Inflammatory macrophage treated with lipopolysaccharide for 1 hour (primary cell): ENCODE data around the gene ADK.
"Not testable (repeated sequence)": the region's sequence is repeated elsewhere in the genome, so short reads cannot be mapped to it uniquely, and the experiment has no call there.

Source experiments
- DNase-seq, 2 donors: peaks; one replicate each; pipeline ENCODE4 v3.0.0-alpha.2; 2020 to 2022

ADK gene

DNA sequence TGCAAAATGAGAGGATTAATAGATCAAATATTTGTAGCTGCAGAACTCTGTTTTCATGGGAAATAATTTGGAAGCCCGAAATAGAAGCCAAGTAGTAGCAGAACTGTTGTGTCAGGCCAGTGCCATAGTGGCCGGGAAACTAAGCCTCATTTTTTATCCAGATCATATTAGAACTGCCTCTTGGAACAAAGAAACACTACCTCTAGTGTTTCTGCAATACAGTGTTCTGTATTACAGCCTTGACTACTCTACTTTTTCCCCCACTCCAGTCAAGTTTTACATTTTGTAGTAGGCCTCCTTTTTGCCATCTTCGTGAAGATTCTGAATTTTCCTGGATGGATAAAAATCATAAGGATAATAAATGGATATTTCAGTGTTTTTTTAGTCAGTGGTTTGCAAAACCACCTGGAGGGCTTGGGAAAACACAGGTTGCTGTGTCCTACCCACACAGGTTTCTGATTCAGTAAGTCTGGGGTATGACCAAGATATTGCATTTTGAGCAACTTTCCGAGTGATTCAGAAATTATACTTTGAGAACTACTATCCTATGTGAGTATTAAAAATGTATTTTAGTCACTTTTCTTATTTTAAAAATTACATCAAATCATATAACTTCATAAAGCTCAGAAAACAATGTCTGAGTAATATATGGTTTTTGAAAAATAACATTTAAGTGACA is 349.1 kb downstream of the ADK start:
- DNase-seq, result no peak

DNA sequence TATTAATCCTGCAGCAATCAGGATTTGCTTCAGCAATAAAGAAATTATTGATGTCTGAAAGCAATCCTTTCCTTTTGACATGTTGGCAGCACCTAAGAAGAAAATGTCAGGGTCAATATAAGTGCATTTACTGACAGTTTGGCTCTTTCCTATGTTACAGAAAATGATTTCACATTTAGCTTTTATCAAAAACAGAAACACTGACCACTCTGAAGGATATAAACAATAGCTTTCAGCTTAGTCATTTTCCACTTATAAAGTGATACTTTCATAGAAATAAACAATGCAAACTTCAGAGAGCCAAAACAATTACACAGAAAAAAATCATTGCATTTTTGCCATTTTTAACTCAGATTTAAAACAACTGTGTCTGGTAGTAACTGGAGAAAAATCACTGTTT is 349.8 kb downstream of the ADK start:
- no peak for DNase-seq

DNA sequence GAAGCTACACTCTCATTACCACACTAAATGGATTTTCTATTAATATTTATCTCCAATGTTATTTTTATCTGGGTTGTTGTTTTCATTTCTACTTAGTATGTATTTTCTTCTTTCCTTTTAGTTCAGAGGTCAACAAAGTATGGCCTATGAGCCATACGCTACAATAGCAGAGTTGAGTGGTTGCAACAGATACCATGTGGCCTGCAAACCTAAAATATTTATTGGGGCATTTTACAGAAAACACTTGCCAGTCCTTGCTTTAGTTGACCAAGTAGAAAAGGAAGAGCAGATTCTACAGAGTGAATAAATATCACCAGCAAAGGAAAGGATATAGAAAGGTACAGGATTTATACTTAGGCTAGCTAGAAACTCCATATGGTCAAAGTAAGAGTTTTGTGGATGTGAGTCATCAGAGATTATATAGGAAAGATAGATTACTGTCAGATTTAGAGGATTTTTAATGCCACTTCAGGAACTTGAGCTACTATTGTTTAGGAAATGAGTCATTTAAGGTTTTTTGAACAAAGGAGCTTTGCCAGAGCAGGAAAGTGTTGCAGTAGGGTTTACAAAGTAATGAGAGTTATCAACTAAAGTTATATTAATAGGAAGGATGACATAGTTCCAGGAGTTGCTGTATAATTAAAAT is 352.1 kb downstream of the ADK start:
- peak in 1 of 2 donors; percentile 30 for DNase-seq

DNA sequence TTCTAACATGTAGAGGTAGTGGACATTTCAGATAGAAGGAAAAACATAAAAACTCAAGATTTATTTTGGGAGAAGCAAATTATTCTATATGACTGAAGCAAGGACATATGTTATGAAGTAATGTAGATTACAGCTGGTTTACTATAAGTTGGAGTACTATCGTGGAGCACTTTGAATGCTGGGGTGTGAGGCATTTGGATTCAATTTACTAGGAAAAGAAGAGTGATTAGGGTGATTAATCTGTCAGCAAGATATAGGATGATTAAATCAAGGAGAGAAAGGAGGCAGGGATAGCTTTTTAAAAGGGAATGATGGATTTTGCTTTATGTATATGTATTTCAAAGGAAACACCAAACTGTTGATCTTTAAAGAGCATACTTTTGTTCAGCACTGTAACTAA is 356.9 kb downstream of the ADK start:
- DNase-seq, result no peak

DNA sequence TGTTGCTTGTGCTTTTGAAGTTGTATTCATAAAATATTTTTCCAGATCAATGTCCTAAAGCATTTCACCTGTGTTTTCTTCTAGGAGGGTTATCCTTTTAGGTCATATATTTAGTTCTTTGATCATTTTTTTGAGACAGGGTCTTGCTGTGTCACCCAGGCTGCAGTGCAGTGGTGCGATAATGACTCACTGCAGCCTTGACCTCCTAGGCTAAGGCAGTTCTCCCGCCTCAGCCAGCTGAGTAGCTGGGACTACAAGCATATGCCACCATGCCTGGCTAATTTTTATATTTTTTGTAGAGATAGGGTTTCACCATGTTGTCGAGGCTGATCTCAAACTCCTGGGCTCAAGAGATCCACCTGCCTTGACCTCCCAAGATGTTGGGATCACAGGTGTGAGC is 359.6 kb downstream of the ADK start:
- DNase-seq, result no peak

DNA sequence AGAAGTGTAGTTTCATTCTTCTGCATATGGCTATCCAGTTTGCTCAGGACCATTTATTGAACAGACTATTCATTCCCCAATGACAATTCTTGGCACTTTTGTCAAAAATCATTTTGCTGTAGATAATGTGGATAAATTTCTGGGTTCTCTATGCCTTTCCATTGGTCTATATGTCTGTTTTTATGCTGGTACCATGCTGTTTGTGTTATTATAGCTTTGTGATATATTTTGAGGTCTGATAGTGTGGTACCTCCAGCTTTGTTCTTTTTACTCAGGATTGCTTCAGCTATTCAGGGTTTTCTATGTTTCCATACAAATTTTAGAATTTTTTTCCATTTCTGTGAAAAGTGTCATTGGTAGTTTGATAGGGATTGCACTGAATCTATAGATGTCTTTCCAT is 360.0 kb downstream of the ADK start:
- no peak for DNase-seq

DNA sequence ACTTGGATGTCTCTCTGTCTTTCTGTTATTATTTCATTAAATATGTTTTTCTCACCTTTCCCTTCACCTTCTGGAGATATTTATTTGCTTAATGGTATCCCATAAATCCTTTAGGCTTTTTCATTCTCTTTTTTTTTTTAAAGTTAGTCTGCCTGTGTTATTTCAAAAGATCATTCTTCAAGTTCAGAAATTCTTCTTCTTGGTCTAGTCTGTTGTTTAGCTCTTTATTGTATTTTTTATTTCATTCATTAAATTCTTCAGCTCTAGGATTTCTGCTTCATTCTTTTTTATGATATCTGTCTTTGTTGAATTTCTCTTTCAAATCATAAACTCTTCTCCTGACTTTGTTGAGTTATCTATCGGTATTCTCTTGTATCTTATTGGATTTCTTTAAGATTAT is 363.3 kb downstream of the ADK start:
- no peak for DNase-seq

DNA sequence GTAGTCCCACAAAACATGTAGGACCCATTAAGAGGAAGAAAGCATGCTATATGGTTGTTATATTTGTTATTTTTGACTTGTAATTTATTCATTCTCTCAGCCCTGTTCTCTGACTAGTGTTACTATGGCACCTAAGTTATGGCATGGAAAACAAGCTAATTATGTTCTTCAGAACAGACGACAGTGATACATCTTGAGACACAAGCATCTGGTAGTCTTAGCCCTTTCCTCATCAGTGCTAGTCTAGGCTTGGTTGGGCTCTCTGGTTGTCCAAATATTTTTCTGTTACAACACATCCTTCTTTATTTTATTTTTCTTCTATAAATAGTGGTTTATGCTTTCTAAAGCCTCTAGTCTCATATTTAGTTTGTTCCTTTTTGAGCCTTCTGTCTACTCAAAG is 367.0 kb downstream of the ADK start:
- DNase-seq, result no peak

DNA sequence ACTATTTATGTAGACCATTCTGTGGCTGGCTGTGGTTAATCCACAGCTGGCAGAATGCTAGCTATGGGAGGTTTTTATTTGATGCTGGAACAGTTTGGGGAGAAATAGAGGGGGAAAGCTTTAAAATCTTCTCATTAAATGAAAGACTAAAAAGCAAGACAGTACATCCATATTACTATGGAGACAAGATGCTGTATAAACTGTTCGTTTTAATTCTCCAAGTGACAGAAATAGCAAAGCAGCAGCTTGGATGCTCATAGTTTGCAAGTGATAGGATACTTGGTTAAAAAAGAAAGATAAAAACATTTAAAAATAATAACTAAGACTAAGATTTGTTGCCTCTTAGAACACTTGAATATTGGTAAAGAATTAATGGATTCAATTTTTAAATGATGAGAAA is 370.5 kb downstream of the ADK start:
- no peak for DNase-seq

DNA sequence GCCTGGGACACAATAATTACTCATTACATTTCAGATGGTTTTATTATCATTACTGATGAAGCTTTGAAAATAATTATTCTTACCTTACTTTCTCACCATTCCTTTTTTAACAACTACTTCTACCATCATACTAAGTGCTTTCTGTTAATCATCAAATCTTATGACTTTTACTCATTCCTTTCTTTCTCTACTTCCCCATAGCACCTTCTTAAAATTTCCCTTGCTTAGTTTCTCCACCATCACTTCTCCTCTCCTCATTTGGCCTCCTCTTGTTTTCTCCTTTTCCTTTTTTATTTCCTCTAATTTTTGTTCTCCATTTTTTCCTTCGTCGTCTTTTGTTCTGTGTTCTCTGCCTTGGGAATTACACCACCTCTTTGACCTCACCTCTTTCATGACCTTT is 372.2 kb downstream of the ADK start:
- peak; percentile 36 to 57 for DNase-seq

DNA sequence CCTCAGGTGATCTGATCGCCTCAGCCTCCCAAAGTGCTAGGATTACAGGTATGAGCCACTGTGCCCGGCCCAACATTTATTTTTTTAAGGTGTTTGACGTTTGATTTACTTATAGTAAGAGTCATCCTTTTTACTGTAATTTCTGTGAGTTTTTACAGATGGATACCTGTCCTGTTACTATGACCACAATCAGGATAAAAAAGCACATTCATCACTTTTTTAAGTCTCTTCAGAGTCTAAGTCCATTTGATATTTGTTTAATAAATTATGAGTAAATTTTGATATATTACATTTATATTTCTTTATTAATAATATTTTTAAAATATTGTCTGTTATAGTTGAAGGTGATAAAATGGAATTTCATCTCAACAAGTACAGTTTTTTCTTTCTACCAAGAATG is 374.9 kb downstream of the ADK start:
- no peak for DNase-seq

DNA sequence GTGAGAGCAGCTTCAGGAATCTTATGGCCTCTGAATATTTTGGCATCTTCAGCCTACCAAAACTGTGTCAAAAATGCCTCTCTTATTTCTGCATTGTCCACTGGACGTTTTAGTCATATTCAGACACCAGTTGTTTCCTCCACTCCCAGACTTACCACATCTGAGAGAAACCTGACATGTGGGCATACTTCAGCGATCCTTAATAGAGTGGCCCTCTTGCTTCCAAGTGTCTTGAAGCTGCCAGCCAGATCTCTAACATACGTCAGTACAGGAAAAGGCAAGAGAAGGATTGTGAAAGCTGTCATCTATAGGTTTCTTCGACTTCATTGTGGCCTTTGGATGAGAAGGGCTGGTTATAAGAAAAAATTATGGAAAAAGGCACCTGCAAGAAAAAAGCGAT is 376.6 kb downstream of the ADK start:
- DNase-seq, result not testable (repeated sequence)

DNA sequence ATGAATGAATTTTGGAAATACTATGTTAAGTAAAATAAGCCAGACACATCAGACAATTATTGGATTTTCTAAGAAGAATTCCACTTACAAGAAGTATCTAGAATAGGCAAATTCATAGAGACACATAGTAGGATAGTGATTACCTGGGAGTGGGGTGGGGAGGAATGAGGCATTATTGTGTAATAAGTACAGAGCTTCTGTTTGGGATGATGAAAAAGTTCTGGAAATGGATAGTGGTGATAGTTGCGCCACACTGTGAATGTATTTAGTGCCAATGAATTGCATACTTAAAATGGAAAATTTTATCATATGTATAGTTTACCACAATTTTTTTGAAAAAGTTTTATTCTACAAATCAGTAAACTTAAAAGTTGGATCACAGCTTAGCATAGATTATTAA is 378.2 kb downstream of the ADK start:
- DNase-seq, result no peak

DNA sequence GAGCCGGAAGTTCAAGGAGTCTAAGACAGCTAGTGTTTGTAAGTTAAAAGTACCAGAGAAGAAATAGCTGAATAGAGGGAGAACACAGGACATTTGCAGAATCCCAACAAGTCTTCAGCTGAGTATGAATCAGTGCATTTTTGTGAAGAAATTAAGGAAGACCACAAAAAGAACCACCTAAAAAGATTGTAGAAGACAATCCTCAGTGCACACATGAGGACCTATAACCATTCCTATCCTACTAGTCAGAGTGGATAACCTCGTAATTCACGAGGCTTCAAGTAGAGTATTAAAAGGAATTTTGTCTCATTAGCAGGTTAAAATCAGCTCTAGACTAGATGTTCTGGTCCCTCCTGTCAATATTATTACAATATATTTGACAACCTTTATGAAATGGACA is 380.0 kb downstream of the ADK start:
- no peak for DNase-seq

DNA sequence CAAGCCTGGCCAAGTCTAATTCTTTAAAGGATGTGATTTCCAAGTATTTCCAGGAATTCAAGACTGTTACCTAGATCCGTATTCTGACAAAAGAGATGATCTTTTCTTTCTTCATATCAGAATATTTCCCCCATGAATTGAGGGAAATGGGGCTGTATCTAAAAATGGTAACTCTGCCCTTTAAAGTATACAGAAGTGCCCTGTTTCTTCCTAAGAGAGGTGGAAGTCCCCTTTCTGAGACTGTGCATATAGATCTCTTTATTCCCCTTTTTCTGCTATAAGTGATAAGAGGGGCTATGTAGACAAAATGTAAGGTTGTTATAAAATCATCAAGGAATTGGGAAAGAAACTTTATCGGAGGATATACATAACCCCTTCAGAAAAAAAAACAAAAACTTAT is 388.3 kb downstream of the ADK start:
- no peak for DNase-seq

DNA sequence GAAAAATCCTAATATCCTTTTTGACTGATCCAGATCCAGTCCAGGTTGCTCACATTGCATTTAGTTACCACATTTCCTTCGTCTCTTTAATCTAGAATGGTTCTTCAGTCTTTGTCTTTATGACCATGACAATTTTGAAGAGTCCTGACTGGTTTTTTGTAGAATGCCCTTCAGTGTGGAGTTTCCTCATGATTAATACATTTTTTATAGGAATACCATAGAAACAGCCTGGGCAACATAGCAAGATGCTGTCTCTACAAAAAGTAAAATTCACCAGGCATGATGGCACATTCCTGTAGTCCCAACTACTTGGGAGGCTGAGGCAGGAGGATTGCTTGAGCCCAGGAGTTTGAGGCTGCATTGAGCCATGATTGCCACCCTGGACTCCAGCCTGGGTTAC is 390.4 kb downstream of the ADK start:
- no peak for DNase-seq

DNA sequence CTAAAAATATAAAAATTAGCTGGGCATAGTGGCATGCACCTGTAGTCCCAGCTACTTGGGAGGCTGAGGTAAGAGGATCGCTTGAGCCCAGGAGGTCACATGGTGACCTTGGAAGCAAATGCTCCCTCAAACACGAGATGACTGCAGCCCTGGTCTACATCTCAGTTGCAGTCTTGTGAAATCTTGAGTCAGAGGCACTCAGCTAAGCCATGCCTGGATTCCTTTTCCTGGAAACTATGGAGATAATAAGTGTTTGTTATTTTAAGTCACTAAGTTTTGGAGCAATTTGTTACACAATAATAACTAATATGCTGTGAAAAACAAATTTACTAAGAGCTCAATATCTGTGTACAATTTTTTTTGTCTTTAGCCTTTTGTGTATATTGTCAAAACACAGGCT is 391.1 kb downstream of the ADK start:
- DNase-seq, result peak in 1 of 2 donors; percentile 16

DNA sequence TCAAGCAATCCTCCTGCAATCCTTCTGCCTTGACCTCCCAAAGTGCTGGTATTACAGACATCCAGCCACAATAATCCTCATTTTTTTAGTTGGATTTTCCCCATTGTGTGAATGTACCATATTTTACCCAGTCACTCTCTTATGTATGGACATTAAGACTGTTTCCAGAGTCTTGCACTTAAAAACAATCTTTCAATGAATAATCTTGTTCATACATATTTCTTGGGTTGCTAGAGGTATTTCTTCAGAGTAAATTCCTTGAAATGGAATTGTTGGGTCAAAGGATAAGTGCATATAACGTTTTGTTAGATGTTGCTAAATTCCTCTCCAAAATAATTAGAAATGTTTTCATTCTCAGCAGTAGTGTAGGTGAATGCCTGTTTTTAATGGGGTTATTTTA is 392.3 kb downstream of the ADK start:
- no peak for DNase-seq

DNA sequence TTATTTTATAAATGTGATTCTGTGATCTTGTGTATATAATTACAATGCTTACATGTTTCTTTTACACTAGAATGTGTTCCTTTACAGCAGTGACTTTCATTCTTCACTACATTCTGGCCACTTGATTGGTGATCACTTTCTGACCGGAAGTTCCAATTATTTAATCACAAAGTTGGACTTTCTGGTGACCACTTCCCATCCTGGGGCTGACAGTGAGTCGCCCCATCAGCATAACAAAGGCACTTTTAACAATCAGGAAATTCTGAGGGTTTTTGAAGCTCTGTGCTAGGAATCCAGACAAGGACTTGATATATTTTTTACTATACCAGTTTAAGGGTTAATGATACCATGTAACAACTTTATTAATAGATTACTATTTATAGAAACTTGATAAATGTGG is 393.1 kb downstream of the ADK start:
- peak; percentile 76 to 79 for DNase-seq

DNA sequence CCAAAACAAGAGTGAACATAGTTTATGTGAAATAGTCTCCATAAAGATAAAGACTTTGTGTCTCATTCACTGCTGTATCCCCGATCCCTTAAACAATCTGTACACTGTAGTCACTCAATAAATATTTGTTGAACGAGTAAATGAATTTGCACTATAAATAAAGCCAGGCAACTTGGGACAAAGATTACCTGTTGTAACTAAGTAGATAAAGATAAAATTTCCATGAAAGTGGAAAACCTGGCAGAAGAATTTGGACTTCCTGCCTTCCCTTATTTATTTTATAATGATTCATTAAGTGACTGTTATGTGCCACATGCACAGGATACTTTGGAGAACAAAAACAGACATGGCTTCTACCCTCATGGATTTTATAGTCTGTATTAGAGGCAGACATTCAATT is 397.7 kb downstream of the ADK start:
- no peak for DNase-seq

DNA sequence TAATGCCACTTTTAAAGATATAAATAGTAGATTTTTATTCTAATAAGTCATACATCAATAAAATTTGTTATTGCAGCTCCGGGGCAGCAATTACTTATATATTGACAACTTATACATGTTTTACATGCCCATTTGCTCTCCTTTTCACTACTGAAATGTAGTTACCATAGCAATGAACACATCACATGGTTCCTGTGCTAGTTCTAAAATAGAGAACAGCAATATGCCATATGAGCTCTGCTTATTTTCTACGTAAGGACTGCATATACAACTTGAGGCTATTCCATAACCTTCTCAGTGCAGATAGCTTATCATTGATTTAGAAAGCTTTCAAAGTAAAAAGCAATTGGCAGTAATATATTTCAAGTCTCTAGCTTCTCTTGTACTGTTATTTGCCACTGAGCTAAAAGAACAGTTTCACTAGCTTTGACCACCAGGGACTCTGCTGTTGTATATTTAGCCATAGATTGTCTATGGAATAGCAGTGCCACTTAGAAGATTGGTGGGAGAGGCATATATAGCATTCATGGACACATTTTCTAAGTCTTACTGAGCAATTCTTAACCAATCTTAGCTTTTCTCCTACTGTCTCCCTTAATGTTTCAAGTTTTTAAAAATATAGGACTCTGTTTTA is 405.2 kb downstream of the ADK start:
- DNase-seq, result no peak

DNA sequence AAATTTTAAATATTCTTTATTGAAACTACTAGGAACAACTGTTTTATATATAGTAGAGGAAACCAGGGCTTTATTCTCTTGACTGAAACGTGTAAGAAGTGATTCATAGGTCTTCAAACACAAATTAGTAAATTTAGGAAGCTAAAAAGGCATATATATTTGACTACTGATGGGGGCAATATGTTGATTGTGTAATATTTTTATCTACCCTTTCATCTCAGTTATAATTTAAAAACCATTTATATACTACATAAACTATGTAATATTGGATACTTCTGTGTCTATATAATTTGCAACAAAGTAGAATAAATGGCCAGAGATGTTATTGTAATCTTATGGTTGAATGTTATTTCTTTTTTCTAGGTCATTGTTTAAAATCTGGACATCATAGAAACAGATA is 406.1 kb downstream of the ADK start:
- DNase-seq, result no peak

DNA sequence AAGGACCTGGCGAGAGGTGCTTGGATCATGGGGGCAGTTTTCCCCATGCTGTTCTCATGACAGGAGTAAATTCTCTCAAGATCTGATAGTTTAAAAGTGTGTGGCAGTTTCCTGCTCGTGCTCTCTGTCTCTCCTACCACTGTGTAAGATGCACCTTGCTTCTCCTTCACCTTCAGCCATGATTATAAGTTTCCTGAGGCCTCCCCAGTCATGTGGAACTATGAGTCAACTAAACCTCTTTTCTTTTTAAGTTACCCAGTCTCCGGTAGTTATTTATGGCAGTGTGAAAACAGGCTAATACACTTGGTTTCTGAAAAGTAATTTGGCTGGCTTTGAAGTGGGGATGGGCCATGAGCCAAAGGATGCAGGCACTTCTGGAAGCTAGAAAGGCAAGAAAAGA is 407.4 kb downstream of the ADK start:
- DNase-seq, result no peak

DNA sequence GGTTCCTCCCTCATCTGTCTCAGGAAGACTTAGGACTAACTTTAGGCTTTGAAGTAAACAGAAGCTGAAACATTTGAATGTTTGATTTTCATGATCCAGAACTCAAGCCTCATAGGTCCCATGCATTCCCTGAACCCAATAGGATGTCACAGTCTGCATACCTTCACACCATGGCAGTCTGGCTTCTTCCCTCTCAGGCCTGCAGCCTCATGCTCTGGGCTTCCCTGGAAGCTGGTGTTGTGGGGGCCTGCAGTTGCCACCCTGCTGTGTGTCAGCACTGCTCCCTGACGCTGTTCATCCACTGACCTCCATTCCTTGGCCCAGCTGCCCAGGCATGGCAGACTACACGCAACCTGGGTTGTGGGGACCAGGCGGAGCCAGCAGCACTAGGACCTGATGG is 407.9 kb downstream of the ADK start:
- no peak for DNase-seq

DNA sequence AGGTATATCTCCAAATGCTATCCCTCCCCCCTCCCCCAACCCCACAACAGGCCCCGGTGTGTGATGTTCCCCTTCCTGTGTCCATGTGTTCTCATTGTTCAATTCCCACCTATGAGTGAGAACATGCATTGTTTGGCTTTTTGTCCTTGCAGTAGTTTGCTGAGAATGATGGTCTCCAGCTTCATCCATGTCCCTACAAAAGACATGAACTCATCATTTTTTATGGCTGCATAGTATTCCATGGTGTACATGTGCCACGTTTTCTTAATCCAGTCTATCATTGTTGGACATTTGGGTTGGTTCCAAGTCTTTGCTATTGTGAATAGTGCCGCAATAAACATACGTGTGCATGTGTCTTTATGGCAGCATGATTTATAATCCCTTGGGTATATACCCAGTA is 417.9 kb downstream of the ADK start:
- not testable (repeated sequence) for DNase-seq
